Sigmoid colon (tissue), 4 donors: ENCODE results near the gene DGKH.

Source experiments
- POLR2A ChIP-seq, 2 donors: fragments of 450-650 bp; IDR thresholded peaks; one replicate each; pipeline ENCODE4 v1.6.1; 2016; ENCODE audit warnings: antibody characterized with exemption in 2 of 2, mild to moderate bottlenecking in 2 of 2, moderate library complexity in 2 of 2
- POLR2AphosphoS5 ChIP-seq, 4 donors: sonication (generic); formaldehyde crosslinking; IDR thresholded peaks; one replicate each; pipeline ENCODE4 v1.6.1; 2017; ENCODE audit warnings: antibody characterized with exemption in 4 of 4

- no peak for TF ChIP-seq POLR2A (IDR thresholded peaks at IDR 0.05)
- TF ChIP-seq POLR2AphosphoS5 (IDR thresholded peaks at IDR 0.05) = no peak
Measured at GRCh38 chr13:42066542-42066941, 18.1 kb downstream of the DGKH start.
